IMR-90 (cell line): ENCODE results near the gene CD81. TPM values are rescaled to one million over a fixed set of nuclear protein-coding genes. Genes with fewer than 3 reads are reported as not detected.

ENCODE experiments used
- ATAC-seq: fragments of 200-7000 bp; cut with Tn5 transposase; 2 replicates; pipeline ENCODE4 v1.9.1; 2020; ENCODE audit warnings: low read depth, mild to moderate bottlenecking, moderate library complexity
- BruUV-seq: library from RNA; stranded (reverse); fragments of 400-500 nt; replicated peaks from 2 replicates; lab custom pipeline; 2021; lab: Mats Ljungman, UMichigan
- CTCF ChIA-PET: fragments of 300-600 bp; formaldehyde crosslinking; extraction: SDS; loops from one replicate; lab custom pipeline; 2021; ENCODE audit warnings: antibody characterized with exemption; lab: Yijun Ruan, JAX
- POLR2A ChIA-PET: fragments of 300-600 bp; sonication (Branson Sonifier 250); formaldehyde crosslinking; loops from one replicate; lab custom pipeline; 2022; ENCODE audit warnings: antibody characterized with exemption; ENCODE audit not compliant: unreplicated experiment; lab: Charles Lee
- DNase-seq: peaks from one replicate; pipeline ENCODE4 v3.0.0; 2013
- H2AFZ ChIP-seq: replicated peaks from 2 replicates; pipeline ENCODE3; 2013; ENCODE audit warnings: low read length, mild to moderate bottlenecking; ENCODE audit not compliant: poor library complexity
- H2AK5ac ChIP-seq: 2 replicates; pipeline ENCODE4 v1.6.1; 2013; ENCODE audit warnings: low read depth, low read length, inconsistent platforms
- H2AK9ac ChIP-seq: replicated peaks from 2 replicates; pipeline ENCODE3; 2013; ENCODE audit warnings: mild to moderate bottlenecking, low read depth, low read length, moderate library complexity; ENCODE audit not compliant: poor library complexity
- H2BK120ac ChIP-seq: 2 replicates; pipeline ENCODE4 v1.6.1; 2013; ENCODE audit warnings: low read depth, low read length, inconsistent platforms
- H2BK15ac ChIP-seq: 3 replicates; pipeline ENCODE4 v1.6.1; 2013; ENCODE audit warnings: low read depth, low read length, inconsistent platforms
- H2BK20ac ChIP-seq: 2 replicates; pipeline ENCODE4 v1.6.1; 2013; ENCODE audit warnings: low read depth, mild to moderate bottlenecking, inconsistent platforms, low read length, moderate library complexity
- H2BK5ac ChIP-seq: 2 replicates; pipeline ENCODE4 v1.6.1; 2013; ENCODE audit warnings: mild to moderate bottlenecking, low read depth, low read length, inconsistent platforms; ENCODE audit not compliant: poor library complexity, severe bottlenecking
- H3K14ac ChIP-seq: replicated peaks from 2 replicates; pipeline ENCODE4 v1.6.1; 2013; ENCODE audit warnings: low read depth, low read length, inconsistent platforms
- H3K18ac ChIP-seq: 2 replicates; pipeline ENCODE4 v1.6.1; 2013; ENCODE audit warnings: low read depth, low read length, control low read depth
- H3K23ac ChIP-seq: 2 replicates; pipeline ENCODE4 v1.6.1; 2013; ENCODE audit warnings: low read depth, low read length, inconsistent platforms
- H3K27ac ChIP-seq: 2 replicates; pipeline ENCODE4 v1.5.1; 2013; ENCODE audit warnings: mild to moderate bottlenecking, control low read depth, low read length; ENCODE audit not compliant: insufficient read depth
- H3K27me3 ChIP-seq: 2 replicates; pipeline ENCODE4 v1.6.1; 2013; ENCODE audit warnings: low read length; ENCODE audit not compliant: control insufficient read depth, insufficient read depth
- H3K36me3 ChIP-seq: 2 replicates; pipeline ENCODE4 v1.6.1; 2013; ENCODE audit warnings: low read length, mixed read lengths; ENCODE audit not compliant: control insufficient read depth, insufficient read depth
- H3K4ac ChIP-seq: 2 replicates; pipeline ENCODE4 v1.6.1; 2013; ENCODE audit warnings: low read depth, low read length, inconsistent platforms
- H3K4me1 ChIP-seq: 2 replicates; pipeline ENCODE4 v1.6.1; 2013; ENCODE audit warnings: low read length, mixed read lengths; ENCODE audit not compliant: control insufficient read depth, insufficient read depth
- H3K4me2 ChIP-seq: 2 replicates; pipeline ENCODE4 v1.6.1; 2013; ENCODE audit warnings: low read depth, mild to moderate bottlenecking, control low read depth, low read length, moderate library complexity
- H3K4me3 ChIP-seq: 2 replicates; pipeline ENCODE4 v1.5.1; 2013; ENCODE audit warnings: low read depth, mild to moderate bottlenecking, control low read depth, low read length, moderate library complexity; ENCODE audit not compliant: insufficient read depth
- H3K56ac ChIP-seq: 2 replicates; pipeline ENCODE4 v1.6.1; 2013; ENCODE audit warnings: low read length, inconsistent platforms; ENCODE audit not compliant: insufficient read depth; ENCODE audit errors: extremely low read depth
- H3K79me1 ChIP-seq, 2 experiments: 2 replicates each; pipeline ENCODE4 v1.6.1; 2013; ENCODE audit warnings: low read length in 2 of 2, inconsistent platforms in 1 of 2, low read depth in 1 of 2
- H3K9ac ChIP-seq: 2 replicates; pipeline ENCODE4 v1.6.1; 2013; ENCODE audit warnings: low read depth, low read length, control low read depth
- H3K9me1 ChIP-seq: 2 replicates; pipeline ENCODE4 v1.6.1; 2013; ENCODE audit warnings: low read length, inconsistent platforms; ENCODE audit not compliant: insufficient read depth
- H3K9me3 ChIP-seq: 2 replicates; pipeline ENCODE4 v1.6.1; 2013; ENCODE audit warnings: low read length; ENCODE audit not compliant: control insufficient read depth, insufficient read depth
- H4K20me1 ChIP-seq: 2 replicates; pipeline ENCODE4 v1.6.1; 2013; ENCODE audit warnings: low read length, inconsistent platforms; ENCODE audit not compliant: insufficient read depth
- H4K5ac ChIP-seq: 2 replicates; pipeline ENCODE4 v1.6.1; 2013; ENCODE audit warnings: mild to moderate bottlenecking, low read depth, low read length, control low read depth
- H4K8ac ChIP-seq, 2 experiments: 2 replicates each; pipeline ENCODE4 v1.6.1; 2013; ENCODE audit warnings: low read depth in 2 of 2, low read length in 2 of 2, control low read depth in 1 of 2, inconsistent platforms in 1 of 2
- H4K91ac ChIP-seq: 2 replicates; pipeline ENCODE4 v1.6.1; 2013; ENCODE audit warnings: low read depth, low read length, inconsistent platforms; ENCODE audit not compliant: insufficient read depth
- CEBPB ChIP-seq: IDR thresholded peaks from 2 replicates; pipeline ENCODE4 v1.6.1; 2012; ENCODE audit warnings: low read depth, low read length, improper control_type of control experiment
- CHD1 ChIP-seq: IDR thresholded peaks from 2 replicates; pipeline ENCODE4 v1.6.1; 2012; ENCODE audit warnings: low read depth, low read length, improper control_type of control experiment
- FOS ChIP-seq: fragments of 150-350 bp; IDR thresholded peaks from 2 replicates; pipeline ENCODE4 v1.6.1; 2016; ENCODE audit warnings: low read depth, low read length
- MAFK ChIP-seq: IDR thresholded peaks from 2 replicates; pipeline ENCODE4 v1.6.1; 2012; ENCODE audit warnings: low read depth, low read length, improper control_type of control experiment
- MAZ ChIP-seq: IDR thresholded peaks from 2 replicates; pipeline ENCODE4 v1.6.1; 2012; ENCODE audit warnings: low read depth, mild to moderate bottlenecking, low read length, improper control_type of control experiment, moderate library complexity, borderline replicate concordance
- MXI1 ChIP-seq: IDR thresholded peaks from 2 replicates; pipeline ENCODE4 v1.6.1; 2012; ENCODE audit warnings: low read depth, mild to moderate bottlenecking, low read length, moderate library complexity, borderline replicate concordance
- NFE2L2 ChIP-seq: fragments of 150-350 bp; IDR thresholded peaks from 2 replicates; pipeline ENCODE4 v1.6.1; 2016; ENCODE audit warnings: low read depth, mild to moderate bottlenecking, low read length
- POLR2A ChIP-seq: IDR thresholded peaks from 2 replicates; pipeline ENCODE4 v1.6.1; 2012; ENCODE audit warnings: mild to moderate bottlenecking, low read depth, low read length
- RCOR1 ChIP-seq: IDR thresholded peaks from 2 replicates; pipeline ENCODE4 v1.6.1; 2012; ENCODE audit warnings: mild to moderate bottlenecking, low read length, improper control_type of control experiment; ENCODE audit not compliant: insufficient replicate concordance
- RFX5 ChIP-seq: IDR thresholded peaks from 2 replicates; pipeline ENCODE4 v1.8.0; 2012; ENCODE audit warnings: low read depth, mild to moderate bottlenecking, low read length, moderate library complexity
- SMC3 ChIP-seq: fragments of 150-350 bp; IDR thresholded peaks from 2 replicates; pipeline ENCODE4 v1.6.1; 2016; ENCODE audit warnings: low read depth, mild to moderate bottlenecking, antibody characterized with exemption, low read length, moderate library complexity
- WGBS, 2 experiments: methylation state at CpG; one replicate each; pipeline versions ENCODE4 v1.1.5 to v1.1.7; 2013; ENCODE audit warnings: missing lambda C conversion rate in 2 of 2; ENCODE audit not compliant: insufficient read length in 1 of 2; ENCODE audit errors: extremely low coverage in 2 of 2; 5-methylcytosine and 5-hydroxymethylcytosine counted together
- dilution Hi-C: fragments of 300-500 bp; cut with HindIII; formaldehyde crosslinking; loops from one replicate; pipeline ENCODE4 v1.14.3; 2018; ENCODE audit warnings: low sequenced_read_pairs; ENCODE audit not compliant: unreplicated experiment
- in situ Hi-C: fragments of 300-500 bp; cut with MboI; formaldehyde crosslinking; loops from 3 replicates; pipeline ENCODE4 v1.14.3; 2019; ENCODE audit warnings: low sequenced_read_pairs, inconsistent platforms, mixed read lengths
- intact Hi-C: fragments of 100-400 bp; cut with micrococcal nuclease; formaldehyde crosslinking; loops from 2 replicates; pipeline ENCODE4 v1.10.0; 2022
- polyA plus RNA-seq, 3 experiments: library from polyadenylated mRNA; depleted of rRNA; stranded (reverse); fragments of >200 nt; gene quantifications; 2 replicates each; pipeline ENCODE4 v1.2.3, GENCODE V29; 2012; ENCODE audit warnings: low replicate concordance in 1 of 3
- total RNA-seq: library from RNA; depleted of rRNA; stranded (reverse); fragments of >200 nt; gene quantifications from 2 replicates; pipeline ENCODE4 v1.2.3, GENCODE V29; 2012
- TF ChIP-seq, protein P1 (sequence below): fragments of 150-350 bp; IDR thresholded peaks from 2 replicates; pipeline ENCODE4 v1.6.1; 2016; ENCODE audit warnings: low read depth, mild to moderate bottlenecking, low read length, moderate library complexity, borderline replicate concordance
- TF ChIP-seq, protein P2 (sequence below): conservative IDR thresholded peaks from 2 replicates; pipeline ENCODE4 v1.5.1; 2012; ENCODE audit warnings: mild to moderate bottlenecking, low read depth, low read length, improper control_type of control experiment
- TF ChIP-seq, protein P3 (sequence below): fragments of 150-350 bp; IDR thresholded peaks from 2 replicates; pipeline ENCODE4 v1.6.1; 2017; ENCODE audit warnings: mild to moderate bottlenecking, antibody characterized with exemption, low read length, low read depth

CD81 gene
- total and polyA plus RNA-seq, 2 of the 4 experiments (the other 2 are of a cell fraction), result 159 to 689 TPM

DNA sequence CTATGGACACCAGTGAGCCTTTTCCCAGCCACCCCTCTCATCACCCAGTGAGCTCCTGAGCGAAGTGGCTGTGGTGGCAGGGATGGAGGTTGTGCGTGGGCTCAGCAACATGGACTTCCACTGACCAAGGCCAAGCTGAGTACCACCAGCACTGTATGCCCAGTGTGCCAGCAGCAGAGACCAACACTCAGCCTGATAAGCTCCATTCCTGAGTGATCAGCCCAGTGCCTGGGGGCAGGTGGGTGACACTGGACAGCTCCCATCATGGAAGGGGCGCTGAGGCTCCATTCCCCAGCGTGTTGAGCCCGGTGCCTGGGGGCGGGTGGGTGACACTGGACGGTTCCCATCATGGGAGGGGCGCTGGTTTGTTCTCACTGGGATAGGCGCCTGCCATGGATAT is 17.6 kb upstream of the CD81 start:
- DNase-seq, result no peak

More for the DNA sequence above, 17.6 kb upstream of the CD81 start:
- intact Hi-C loops, result no loop called here
- no peak overlapping the region for H2AK9ac ChIP-seq
- H2AK5ac ChIP-seq, result no peak overlapping the region
- H2BK20ac ChIP-seq, result no peak overlapping the region
- no TSS peak for BruUV-seq
- H4K91ac ChIP-seq, result no peak overlapping the region
- H3K27me3 ChIP-seq, result peaks cover 5% of the 10 kb centered on the region; the same call in 1 of the 2 replicates
- H3K4me1 ChIP-seq, result peaks cover 7% of the 10 kb centered on the region
- peaks cover 7% of the 10 kb centered on the region; the same call in 1 of the 2 replicates for H3K9me1 ChIP-seq
- H3K27ac ChIP-seq, result no peak overlapping the region
- no peak overlapping the region for H4K8ac ChIP-seq
- in situ Hi-C loops, result no loop called here
- no peak overlapping the region for H2AFZ ChIP-seq
- no peak overlapping the region for H2BK5ac ChIP-seq
- H4K5ac ChIP-seq, result no peak overlapping the region
- no peak overlapping the region for H3K4me3 ChIP-seq
- no peaks in the 10 kb centered on the region for H3K9me3 ChIP-seq
- H4K20me1 ChIP-seq, result no peaks in the 10 kb centered on the region
- H3K79me1 ChIP-seq, result no peaks in the 10 kb centered on the region
- no peak overlapping the region for H3K4ac ChIP-seq
- no peak overlapping the region for H3K14ac ChIP-seq
- ChIA-PET CTCF (no interaction called here), POLR2A (no interaction called here)
- H3K9ac ChIP-seq, result no peak overlapping the region
- dilution Hi-C loops, result no loop called here
- H3K18ac ChIP-seq, result no peak overlapping the region
- H3K4me2 ChIP-seq, result no peak overlapping the region
- H2BK120ac ChIP-seq, result no peak overlapping the region
- H3K56ac ChIP-seq, result no peak overlapping the region
- no peak overlapping the region for H3K23ac ChIP-seq
- ATAC-seq, result no peak
- no peak overlapping the region for H2BK15ac ChIP-seq
- H3K36me3 ChIP-seq, result no peaks in the 10 kb centered on the region
- TF ChIP-seq FOS, result no peak
- TF ChIP-seq SMC3, result no peak
- TF ChIP-seq, protein P1, sequence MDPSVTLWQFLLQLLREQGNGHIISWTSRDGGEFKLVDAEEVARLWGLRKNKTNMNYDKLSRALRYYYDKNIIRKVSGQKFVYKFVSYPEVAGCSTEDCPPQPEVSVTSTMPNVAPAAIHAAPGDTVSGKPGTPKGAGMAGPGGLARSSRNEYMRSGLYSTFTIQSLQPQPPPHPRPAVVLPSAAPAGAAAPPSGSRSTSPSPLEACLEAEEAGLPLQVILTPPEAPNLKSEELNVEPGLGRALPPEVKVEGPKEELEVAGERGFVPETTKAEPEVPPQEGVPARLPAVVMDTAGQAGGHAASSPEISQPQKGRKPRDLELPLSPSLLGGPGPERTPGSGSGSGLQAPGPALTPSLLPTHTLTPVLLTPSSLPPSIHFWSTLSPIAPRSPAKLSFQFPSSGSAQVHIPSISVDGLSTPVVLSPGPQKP, result no peak
- no peak for TF ChIP-seq CEBPB
- no peak for TF ChIP-seq RFX5
- no peak for TF ChIP-seq MAZ
- TF ChIP-seq RCOR1, result no peak
- TF ChIP-seq MAFK, result no peak
- TF ChIP-seq, protein P2, sequence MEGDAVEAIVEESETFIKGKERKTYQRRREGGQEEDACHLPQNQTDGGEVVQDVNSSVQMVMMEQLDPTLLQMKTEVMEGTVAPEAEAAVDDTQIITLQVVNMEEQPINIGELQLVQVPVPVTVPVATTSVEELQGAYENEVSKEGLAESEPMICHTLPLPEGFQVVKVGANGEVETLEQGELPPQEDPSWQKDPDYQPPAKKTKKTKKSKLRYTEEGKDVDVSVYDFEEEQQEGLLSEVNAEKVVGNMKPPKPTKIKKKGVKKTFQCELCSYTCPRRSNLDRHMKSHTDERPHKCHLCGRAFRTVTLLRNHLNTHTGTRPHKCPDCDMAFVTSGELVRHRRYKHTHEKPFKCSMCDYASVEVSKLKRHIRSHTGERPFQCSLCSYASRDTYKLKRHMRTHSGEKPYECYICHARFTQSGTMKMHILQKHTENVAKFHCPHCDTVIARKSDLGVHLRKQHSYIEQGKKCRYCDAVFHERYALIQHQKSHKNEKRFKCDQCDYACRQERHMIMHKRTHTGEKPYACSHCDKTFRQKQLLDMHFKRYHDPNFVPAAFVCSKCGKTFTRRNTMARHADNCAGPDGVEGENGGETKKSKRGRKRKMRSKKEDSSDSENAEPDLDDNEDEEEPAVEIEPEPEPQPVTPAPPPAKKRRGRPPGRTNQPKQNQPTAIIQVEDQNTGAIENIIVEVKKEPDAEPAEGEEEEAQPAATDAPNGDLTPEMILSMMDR, result no peak
- no peak for TF ChIP-seq MXI1
- TF ChIP-seq POLR2A, result no peak
- TF ChIP-seq CHD1, result no peak
- TF ChIP-seq, protein P3, sequence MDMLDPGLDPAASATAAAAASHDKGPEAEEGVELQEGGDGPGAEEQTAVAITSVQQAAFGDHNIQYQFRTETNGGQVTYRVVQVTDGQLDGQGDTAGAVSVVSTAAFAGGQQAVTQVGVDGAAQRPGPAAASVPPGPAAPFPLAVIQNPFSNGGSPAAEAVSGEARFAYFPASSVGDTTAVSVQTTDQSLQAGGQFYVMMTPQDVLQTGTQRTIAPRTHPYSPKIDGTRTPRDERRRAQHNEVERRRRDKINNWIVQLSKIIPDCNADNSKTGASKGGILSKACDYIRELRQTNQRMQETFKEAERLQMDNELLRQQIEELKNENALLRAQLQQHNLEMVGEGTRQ, result no peak
- no peak for TF ChIP-seq NFE2L2
- 85% methylated on average over 5 of the region's 9 CpGs; no CpG with 5 or more reads in 1 of the 2 experiments for WGBS, 2 experiments
